HG03066 (cell line): ENCODE measurements around the gene MRPS6.

Experiments
- ATAC-seq: cut with Tn5 transposase; IDR thresholded peaks from one replicate; pipeline ENCODE4 v1.9.1; 2021; ENCODE audit warnings: low read depth; ENCODE audit not compliant: unreplicated experiment

The MRPS6 gene

DNA sequence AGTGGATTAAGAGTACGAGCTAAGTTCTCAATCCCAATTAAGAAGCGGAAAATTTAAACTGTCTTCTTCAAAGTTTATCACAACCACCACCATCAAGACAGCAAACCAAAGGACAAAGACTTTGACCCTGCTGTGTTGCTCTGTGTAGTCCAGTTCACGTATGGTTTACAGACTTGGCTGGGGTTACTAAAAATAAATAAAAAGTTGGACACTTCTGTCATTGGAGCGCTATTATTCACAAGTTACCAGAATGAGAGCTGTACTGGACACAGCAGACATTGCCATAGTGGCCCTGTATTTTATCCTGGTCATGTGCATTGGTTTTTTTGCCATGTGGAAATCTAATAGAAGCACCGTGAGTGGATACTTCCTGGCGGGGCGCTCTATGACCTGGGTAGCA lies 21.6 kb downstream of the MRPS6 start:
- no peak for ATAC-seq

- no peak for ATAC-seq
These were observed 24.1 kb downstream of the MRPS6 start for GRCh38 chr21:34097442-34097841.

GRCh38 chr21:34100337-34100736 lies 27.0 kb downstream of the MRPS6 start:
- no peak for ATAC-seq

DNA sequence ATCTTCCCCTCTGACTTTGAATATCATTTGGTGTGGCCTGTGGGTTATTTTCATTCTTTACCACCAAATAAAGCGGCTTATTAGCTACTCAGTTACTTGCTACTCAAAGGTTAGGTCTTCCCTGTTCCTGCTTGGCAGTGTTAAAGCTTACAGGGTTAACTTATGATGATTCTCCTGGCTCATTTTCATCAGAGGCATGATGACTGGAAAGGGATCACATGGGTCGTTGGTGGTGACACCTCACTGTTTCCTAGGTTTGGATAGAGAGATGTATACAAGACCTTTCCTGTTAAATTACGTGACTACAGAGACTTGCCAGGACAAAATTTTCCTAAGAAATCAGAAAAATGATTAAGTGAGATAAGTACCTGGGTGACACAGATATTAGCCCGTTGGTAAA lies 27.4 kb downstream of the MRPS6 start:
- no peak for ATAC-seq

- no peak for ATAC-seq
These were observed 32.7 kb downstream of the MRPS6 start for GRCh38 chr21:34105947-34106541.

- no peak for ATAC-seq
These were observed 34.2 kb downstream of the MRPS6 start for GRCh38 chr21:34107606-34108005.

DNA sequence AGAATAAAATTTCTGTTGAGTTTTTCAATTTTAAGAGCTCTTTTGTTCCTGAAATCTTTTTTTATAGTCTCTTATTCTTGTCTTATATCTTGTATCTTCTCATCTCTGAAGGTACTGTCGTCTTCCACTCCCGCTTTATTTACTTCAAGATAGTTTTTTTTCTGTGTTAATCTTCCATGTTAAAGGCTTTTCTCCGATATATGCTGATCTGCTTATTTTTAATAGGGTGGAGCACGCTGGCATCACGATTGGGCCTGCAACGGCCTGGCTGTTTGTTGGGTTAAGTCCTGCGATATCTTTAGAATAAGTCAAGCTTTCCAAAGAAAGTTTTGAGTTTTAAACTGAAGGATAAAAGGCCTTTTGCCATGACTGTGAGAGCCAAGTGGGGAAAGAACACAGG lies 35.7 kb downstream of the MRPS6 start:
- no peak for ATAC-seq

- ATAC-seq: no peak
These were observed 37.3 kb downstream of the MRPS6 start for GRCh38 chr21:34110594-34111202.

GRCh38 chr21:34112316-34113033 lies 39.1 kb downstream of the MRPS6 start:
- ATAC-seq: no peak

DNA sequence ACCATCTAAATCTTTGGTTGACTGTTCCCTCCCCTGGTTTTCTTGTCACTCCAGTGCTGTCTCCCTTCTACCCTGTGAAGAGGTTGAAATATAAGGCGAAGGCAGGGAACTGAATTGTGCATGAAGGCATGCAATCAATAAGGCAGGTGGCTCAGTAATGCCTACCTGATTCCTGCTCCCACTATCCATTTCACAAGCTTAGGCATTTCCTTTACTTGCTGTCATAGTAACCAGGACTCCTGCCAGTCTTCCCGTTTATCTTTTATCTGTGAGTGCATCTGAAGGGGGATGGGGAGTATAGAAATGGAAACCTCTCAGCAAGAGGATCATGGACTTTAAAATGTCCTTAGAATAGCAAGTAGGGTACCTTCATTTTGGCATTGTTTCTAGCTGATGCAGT lies 40.5 kb downstream of the MRPS6 start:
- ATAC-seq: no peak

DNA sequence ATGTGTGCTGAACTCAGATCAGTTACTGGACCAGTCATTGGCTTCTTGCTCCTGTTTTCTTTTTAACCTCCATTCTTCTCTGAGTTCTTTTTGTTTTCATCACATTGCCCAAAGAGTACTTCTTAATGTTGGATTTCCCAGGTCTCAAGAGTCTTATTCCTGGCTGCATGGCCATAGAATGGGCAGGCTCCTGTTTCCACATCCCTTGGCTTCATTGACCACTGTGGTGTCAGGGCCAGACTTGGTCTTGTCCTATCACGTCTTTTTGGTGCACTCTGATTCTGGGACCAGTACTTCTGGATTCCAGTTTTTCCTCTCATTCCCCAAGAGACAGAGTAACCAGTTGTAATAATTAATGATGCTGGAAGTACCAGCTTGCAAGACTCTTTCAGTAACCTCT lies 41.8 kb downstream of the MRPS6 start:
- no peak for ATAC-seq

DNA sequence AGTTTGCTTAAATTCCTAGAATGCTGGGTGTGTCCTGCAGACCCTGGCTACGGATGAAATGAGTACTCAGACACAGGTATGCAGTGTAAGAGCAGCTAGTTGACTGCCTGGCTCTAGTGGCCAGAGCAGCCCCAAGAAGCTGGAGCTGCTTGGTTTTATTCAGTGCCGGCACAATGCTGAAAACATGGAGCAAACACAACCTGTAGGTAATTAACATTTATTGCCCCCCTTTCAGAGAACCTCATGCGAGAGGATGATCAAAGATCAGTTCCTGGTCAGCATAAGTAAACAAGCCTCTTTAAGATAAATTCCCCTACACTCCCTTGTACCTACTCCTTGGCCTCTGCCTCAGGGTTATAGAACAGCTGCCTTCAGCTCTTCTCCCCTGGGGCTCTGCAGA lies 43.2 kb downstream of the MRPS6 start:
- ATAC-seq: no peak

GRCh38 chr21:34120867-34121266 lies 47.5 kb downstream of the MRPS6 start:
- ATAC-seq: no peak

- no peak for ATAC-seq
These were observed 48.7 kb downstream of the MRPS6 start for GRCh38 chr21:34122047-34122446.

- no peak for ATAC-seq
These were observed 50.2 kb downstream of the MRPS6 start for GRCh38 chr21:34123609-34124008.

- no peak for ATAC-seq
These were observed 52.9 kb downstream of the MRPS6 start for GRCh38 chr21:34126269-34126668.

DNA sequence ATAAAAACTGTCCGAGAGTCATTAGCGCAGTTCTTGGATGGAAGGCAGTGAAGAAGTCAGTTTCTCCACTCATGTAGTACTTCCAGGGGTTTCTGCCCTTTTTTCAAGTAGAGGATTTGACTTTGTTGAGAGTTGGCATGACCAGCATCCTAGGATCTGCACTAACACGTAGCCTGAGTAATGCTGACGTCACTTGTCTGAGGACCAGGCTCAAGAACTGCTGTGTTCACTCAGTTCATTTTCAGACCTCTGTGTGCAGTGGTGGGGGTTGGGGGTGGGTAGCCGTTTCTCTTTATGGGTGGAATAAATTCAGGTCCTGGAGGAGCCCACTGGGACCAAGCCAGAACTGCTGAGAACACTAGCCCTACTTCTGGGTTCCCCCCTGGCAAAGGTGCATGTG lies 53.3 kb downstream of the MRPS6 start:
- no peak for ATAC-seq

GRCh38 chr21:34128124-34128523 lies 54.7 kb downstream of the MRPS6 start:
- ATAC-seq: no peak

DNA sequence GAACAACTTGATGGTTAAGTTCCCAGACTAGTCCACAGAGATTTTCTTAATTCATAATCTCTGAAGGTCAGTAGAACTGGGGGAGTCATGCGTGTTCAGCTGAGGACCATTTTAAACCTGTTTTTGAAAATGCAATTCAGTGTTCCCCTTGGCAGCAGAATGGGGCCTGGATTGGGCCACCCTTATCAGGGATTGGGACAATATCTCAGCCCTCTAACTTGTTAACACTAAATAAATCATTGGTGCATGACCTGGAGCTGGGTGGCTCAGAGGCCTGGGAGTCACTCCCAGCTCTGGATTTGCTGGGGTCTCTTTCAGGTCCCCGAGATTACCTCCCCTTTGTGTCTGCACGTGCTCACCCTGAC lies 55.3 kb downstream of the MRPS6 start:
- ATAC-seq: no peak

GRCh38 chr21:34129039-34129891 lies 55.9 kb downstream of the MRPS6 start:
- no peak for ATAC-seq
